ENCODE measurements around the gene CDK19. TPM values are rescaled to one million over a fixed set of nuclear protein-coding genes. Genes with fewer than 3 reads are reported as not detected.

CDK19 gene
- total and polyA plus RNA-seq, 9 of the 15 experiments (the other 6 are each of a cell fraction or from before 2014, with no cell fraction given) = 3.8 to 15.2 (median 7.4) TPM

DNA sequence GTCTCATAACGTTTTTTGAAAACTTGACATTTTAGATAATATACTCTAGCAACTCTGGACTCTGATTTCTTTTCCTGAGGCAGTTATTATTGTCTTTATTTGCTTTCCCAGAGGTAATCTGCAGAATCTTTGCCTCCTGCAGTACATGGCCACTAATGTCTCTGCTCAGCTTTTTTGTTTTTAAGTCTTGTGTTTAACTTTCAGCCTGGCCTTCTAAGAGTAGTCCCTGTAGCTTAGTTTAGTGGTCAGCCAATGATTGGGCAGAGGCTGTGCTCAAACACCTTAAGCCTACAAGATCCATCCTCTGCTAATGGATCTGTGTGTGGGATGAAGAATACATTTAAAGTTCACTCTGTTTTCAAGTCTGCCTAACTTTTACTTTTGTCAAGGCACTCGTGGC is 241.7 kb downstream of the CDK19 start:
- no peak overlapping the region for H2AFZ ChIP-seq (ENCODE audit: low read depth, low read length)
- no peaks in the 10 kb centered on the region for H3K4me1 ChIP-seq (replicated peaks in 1 of 2; ENCODE audit: control insufficient read depth in 2 of 2, insufficient read depth in 2 of 2, low read length in 2 of 2)
- H4K20me1 ChIP-seq (replicated peaks; ENCODE audit: control insufficient read depth, insufficient read depth, low read length) = no peaks in the 10 kb centered on the region
- no peaks in the 10 kb centered on the region for H3K36me3 ChIP-seq (ENCODE audit: control insufficient read depth, insufficient read depth, low read length)
- 0% methylated on average over 2 of the region's 2 CpGs for WGBS (ENCODE audit: insufficient coverage, low coverage, missing lambda C conversion rate)
- H3K4me2 ChIP-seq (ENCODE audit: insufficient read depth, low read length) = no peak overlapping the region
- POLR2A ChIA-PET = interaction anchor here (1.0 kb wide), 1 partner anchor 301 kb away, joined by 4 read pairs; the partner anchor contains the start of gene AMD1
- DNase-seq (ENCODE audit: extremely low read depth in 1 of 4, low spot score in 3 of 4) (no peak), ATAC-seq (no peak), FAIRE-seq (no peak)
- H3K79me2 ChIP-seq (ENCODE audit: control insufficient read depth, insufficient read depth, low read length) = no peaks in the 10 kb centered on the region
- CTCF ChIA-PET (ENCODE audit: low intra/inter-chr PET ratio) = no interaction called here
- no peaks in the 10 kb centered on the region for H3K9me3 ChIP-seq (replicated peaks; ENCODE audit: control insufficient read depth, insufficient read depth, low read depth, low read length)
- intact Hi-C loops (cut with micrococcal nuclease) (no loop called here), in situ Hi-C loops (cut with MboI) (no loop called here)
- H3K4me3 ChIP-seq = no peak overlapping the region
- TF ChIP-seq POLR3A (IDR thresholded peaks at IDR 0.05; ENCODE audit: borderline replicate concordance, extremely low read depth, insufficient read depth, insufficient read length) (no peak), TBP (optimal IDR thresholded peaks at IDR 0.05; ENCODE audit: low read depth, low read length) (no peak), HMGN3 (IDR thresholded peaks at IDR 0.05; ENCODE audit: borderline replicate concordance, extremely low read depth, insufficient read length, low read depth, low read length) (no peak), ZNF766 (CRISPR knock-in tag; conservative IDR thresholded peaks at IDR 0.05) (no peak), HMG20B (CRISPR knock-in tag; IDR thresholded peaks at IDR 0.05) (no peak), TCFL5 (CRISPR knock-in tag; conservative IDR thresholded peaks at IDR 0.05) (no peak), ZNF24 (IDR thresholded peaks at IDR 0.05) (no peak), ATF1 (CRISPR knock-in tag; IDR thresholded peaks at IDR 0.05) (no peak), ATF1 (tag; IDR thresholded peaks at IDR 0.05) (no peak), NELFE (IDR thresholded peaks at IDR 0.05; ENCODE audit: insufficient read depth, insufficient read length) (no peak), SMARCC2 (IDR thresholded peaks at IDR 0.05; ENCODE audit: low read depth) (no peak)
- TF ChIP-seq, protein P1, sequence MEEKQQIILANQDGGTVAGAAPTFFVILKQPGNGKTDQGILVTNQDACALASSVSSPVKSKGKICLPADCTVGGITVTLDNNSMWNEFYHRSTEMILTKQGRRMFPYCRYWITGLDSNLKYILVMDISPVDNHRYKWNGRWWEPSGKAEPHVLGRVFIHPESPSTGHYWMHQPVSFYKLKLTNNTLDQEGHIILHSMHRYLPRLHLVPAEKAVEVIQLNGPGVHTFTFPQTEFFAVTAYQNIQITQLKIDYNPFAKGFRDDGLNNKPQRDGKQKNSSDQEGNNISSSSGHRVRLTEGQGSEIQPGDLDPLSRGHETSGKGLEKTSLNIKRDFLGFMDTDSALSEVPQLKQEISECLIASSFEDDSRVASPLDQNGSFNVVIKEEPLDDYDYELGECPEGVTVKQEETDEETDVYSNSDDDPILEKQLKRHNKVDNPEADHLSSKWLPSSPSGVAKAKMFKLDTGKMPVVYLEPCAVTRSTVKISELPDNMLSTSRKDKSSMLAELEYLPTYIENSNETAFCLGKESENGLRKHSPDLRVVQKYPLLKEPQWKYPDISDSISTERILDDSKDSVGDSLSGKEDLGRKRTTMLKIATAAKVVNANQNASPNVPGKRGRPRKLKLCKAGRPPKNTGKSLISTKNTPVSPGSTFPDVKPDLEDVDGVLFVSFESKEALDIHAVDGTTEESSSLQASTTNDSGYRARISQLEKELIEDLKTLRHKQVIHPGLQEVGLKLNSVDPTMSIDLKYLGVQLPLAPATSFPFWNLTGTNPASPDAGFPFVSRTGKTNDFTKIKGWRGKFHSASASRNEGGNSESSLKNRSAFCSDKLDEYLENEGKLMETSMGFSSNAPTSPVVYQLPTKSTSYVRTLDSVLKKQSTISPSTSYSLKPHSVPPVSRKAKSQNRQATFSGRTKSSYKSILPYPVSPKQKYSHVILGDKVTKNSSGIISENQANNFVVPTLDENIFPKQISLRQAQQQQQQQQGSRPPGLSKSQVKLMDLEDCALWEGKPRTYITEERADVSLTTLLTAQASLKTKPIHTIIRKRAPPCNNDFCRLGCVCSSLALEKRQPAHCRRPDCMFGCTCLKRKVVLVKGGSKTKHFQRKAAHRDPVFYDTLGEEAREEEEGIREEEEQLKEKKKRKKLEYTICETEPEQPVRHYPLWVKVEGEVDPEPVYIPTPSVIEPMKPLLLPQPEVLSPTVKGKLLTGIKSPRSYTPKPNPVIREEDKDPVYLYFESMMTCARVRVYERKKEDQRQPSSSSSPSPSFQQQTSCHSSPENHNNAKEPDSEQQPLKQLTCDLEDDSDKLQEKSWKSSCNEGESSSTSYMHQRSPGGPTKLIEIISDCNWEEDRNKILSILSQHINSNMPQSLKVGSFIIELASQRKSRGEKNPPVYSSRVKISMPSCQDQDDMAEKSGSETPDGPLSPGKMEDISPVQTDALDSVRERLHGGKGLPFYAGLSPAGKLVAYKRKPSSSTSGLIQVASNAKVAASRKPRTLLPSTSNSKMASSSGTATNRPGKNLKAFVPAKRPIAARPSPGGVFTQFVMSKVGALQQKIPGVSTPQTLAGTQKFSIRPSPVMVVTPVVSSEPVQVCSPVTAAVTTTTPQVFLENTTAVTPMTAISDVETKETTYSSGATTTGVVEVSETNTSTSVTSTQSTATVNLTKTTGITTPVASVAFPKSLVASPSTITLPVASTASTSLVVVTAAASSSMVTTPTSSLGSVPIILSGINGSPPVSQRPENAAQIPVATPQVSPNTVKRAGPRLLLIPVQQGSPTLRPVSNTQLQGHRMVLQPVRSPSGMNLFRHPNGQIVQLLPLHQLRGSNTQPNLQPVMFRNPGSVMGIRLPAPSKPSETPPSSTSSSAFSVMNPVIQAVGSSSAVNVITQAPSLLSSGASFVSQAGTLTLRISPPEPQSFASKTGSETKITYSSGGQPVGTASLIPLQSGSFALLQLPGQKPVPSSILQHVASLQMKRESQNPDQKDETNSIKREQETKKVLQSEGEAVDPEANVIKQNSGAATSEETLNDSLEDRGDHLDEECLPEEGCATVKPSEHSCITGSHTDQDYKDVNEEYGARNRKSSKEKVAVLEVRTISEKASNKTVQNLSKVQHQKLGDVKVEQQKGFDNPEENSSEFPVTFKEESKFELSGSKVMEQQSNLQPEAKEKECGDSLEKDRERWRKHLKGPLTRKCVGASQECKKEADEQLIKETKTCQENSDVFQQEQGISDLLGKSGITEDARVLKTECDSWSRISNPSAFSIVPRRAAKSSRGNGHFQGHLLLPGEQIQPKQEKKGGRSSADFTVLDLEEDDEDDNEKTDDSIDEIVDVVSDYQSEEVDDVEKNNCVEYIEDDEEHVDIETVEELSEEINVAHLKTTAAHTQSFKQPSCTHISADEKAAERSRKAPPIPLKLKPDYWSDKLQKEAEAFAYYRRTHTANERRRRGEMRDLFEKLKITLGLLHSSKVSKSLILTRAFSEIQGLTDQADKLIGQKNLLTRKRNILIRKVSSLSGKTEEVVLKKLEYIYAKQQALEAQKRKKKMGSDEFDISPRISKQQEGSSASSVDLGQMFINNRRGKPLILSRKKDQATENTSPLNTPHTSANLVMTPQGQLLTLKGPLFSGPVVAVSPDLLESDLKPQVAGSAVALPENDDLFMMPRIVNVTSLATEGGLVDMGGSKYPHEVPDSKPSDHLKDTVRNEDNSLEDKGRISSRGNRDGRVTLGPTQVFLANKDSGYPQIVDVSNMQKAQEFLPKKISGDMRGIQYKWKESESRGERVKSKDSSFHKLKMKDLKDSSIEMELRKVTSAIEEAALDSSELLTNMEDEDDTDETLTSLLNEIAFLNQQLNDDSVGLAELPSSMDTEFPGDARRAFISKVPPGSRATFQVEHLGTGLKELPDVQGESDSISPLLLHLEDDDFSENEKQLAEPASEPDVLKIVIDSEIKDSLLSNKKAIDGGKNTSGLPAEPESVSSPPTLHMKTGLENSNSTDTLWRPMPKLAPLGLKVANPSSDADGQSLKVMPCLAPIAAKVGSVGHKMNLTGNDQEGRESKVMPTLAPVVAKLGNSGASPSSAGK (IDR thresholded peaks at IDR 0.05) = no peak
- no peak overlapping the region for H3K9ac ChIP-seq (ENCODE audit: insufficient read depth in 1 of 2, low read depth in 2 of 2, low read length in 2 of 2)
- H3K27me3 ChIP-seq (ENCODE audit: control insufficient read depth in 2 of 2, insufficient read depth in 2 of 2, low read length in 2 of 2) = peaks cover 2 to 4% of the 10 kb centered on the region in 2 experiments; a peak in 3 of 5 replicates
- H3K27ac ChIP-seq (ENCODE audit: extremely low read depth, low read depth, low read length) = no peak overlapping the region
- BruUV-seq (replicated peaks) = no TSS peak
- no peaks in the 10 kb centered on the region for H3K9me1 ChIP-seq (ENCODE audit: control insufficient read depth, insufficient read depth, low read length)

Measured in K562 (cell line).